Left renal cortex interstitium (tissue), 4 donors: ENCODE measurements around the gene SH2B3. TPM values are rescaled to one million over a fixed set of nuclear protein-coding genes. Genes with fewer than 3 reads are reported as not detected.

Experiments used
- DNase-seq, 4 donors: peaks; one replicate each; pipeline ENCODE4 v3.0.0-alpha.2; 2013; ENCODE audit warnings: low read depth in 4 of 4, low spot score in 2 of 4, missing footprints in 1 of 4
- polyA plus RNA-seq, 4 donors: library from polyadenylated mRNA; unstranded; fragments of 120-200 nt; gene quantifications; one replicate each; pipeline ENCODE4 v1.2.1, GENCODE V29; 2013; ENCODE audit not compliant: insufficient read length in 4 of 4

SH2B3 gene
- polyA plus RNA-seq, 4 donors = 16.6 to 19.3 (median 17.8) TPM

GRCh38 chr12:111408116-111408440 is 2.4 kb downstream of the SH2B3 start:
- DNase-seq = no peak

DNA sequence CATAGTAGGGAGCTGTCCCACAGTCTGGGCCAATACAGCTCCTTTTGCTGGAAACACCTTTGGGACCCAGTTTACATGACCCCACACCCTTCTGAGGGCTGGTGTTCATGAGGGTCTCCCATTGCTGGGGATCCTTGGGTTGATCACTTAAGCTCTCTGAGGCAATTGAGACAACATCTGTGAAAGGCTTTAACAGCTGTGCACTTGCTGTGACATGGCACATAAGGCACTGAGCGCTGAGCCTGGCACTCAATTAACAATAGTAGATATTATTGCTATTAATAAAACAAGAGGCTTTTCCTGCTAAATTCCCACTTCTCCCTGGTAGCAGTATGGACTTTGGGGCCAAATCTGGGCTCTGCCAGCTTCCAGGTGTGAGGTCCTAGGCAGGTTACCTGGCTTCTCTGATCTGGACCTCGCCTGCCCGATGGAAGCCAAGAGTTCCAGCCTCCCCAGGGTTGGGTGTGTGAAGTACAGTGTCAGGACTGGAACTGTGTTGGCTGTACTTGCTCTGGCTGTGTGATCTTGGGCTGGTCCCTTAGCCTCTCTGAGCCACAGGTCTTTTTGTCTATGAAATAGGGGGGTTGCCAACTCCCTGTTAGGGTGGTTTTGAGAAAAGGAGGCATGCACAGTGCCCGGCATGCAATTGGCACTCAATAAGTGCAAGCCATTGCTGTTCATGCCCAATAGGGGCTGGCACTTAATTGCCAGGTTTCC is 3.1 kb downstream of the SH2B3 start:
- DNase-seq = no peak

DNA sequence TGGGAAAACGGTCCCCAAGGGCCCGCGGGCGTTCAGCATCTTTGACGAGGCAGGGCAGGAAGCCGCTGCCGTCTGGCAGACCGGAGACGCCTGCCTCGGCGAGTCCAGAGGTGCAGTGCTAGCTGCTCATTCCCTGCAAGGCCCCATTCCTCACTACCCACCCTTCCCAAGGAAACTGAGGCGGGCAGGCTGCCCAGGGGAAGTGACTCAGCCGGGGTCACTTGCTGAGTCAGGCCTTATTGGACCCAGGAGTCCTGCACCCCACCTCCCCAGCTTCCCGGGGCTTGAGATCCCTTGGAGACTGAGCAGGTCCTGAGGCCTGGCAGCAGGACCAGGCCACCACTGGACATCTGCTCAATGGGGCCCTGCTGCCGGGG is 3.7 kb downstream of the SH2B3 start:
- DNase-seq = no peak

DNA sequence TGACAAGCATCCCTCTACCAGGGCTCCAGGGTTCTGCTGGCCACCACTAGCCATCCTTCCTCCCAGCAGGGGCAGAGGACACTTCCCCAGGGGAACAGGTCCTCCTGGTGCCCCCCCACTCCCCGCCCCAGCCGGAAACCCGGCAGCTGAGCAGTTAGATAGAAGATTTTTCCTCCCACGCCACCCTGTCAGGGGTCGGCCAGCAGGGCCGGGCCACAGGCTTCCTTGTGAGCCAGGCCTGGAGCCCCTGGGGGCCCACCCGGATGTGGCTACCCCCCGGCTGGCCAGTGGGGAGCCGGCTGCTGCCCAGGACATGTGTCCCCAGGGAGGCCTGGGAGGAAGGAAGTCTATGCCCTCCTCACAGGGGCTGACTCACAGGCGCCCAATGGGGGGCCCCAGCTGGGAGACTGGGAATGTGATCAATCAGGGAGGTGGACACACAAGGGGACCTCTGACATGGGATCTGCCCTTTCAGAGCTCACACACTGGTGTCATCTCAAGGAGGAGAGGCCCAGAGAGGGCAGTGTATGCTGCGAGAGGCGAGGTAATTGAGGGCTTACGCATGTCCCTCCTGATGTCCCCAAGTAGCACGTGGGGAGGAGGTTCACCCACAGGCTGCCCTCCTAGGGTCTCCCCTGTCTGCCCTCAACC is 4.2 kb downstream of the SH2B3 start:
- DNase-seq = no peak

DNA sequence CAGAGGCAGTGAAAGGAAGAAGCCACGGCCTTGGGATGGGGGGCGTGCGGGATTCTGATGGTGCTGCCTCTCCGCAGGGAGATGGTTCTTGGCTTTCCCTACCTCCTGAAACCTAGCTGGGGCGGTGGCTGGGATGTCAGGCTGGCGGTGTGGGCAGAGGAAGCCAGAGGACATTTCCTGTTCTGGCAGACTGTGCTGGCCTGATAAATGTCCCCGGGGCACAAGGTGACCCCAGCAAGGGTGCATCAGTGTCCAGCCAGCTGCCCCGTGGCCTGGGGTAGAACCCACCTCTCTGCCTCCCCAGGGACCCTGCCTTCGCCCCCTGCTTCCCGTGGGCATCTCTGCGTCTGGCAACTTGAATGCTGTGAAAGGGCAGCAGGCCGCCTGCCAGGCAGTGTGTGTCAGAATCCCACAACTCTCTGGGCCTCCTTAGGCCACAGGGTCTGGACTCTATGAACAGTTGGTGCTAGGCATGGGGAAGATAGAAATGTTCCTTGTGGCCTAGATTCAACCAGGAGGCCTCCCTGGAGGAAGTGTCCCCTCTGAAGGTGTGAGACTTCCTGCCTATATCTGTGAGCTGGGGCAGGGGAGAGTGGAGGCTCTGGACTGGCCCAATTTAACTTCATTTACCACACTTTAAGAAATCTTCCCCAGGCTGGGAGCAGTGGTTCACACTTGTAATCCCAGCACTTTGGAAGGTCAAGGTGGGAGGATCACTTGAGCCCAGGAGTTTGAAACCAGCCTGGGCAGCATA is 4.9 kb downstream of the SH2B3 start:
- DNase-seq = no peak

GRCh38 chr12:111411185-111411764 is 5.6 kb downstream of the SH2B3 start:
- DNase-seq = no peak

DNA sequence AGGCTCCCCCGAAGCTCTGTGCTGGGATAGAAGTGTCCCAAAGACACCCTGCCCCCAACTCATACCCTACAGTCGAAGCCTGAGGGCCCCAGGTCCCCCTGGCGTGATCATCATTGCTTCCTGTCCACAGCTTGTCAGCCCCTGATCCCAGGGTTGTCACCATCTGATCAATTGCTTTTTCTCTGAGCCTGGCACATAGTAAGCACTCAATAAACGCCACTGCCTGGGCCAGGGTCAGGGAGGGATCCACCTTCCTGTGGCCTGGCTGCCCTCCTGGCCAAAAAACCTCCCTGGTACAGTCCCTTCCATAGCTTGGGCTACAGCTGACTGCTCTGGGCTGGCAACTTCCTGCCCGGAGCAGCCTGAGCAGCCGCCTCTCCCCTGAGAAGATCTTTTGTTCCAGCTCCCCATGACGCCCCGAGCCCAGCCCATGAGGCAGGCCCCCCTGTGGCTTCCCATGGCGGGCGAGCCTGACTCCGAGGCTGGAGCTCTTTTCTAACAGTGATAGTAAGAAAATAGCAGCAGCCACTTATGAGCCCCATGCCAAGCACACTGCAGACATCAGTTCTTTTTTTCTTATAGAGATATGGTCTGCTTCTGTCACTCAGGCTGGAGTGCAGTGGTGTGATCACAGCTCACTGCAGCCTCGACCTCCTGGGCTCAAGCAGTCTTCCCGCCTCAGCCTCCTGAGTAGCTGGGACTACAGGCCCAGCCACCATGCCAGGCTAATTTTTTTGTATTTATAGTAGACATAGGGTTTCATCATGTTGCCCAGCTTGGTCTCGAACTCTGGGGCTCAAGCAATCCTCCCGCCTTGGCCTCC is 6.5 kb downstream of the SH2B3 start:
- DNase-seq = no peak

GRCh38 chr12:111412830-111413441 is 7.2 kb downstream of the SH2B3 start:
- DNase-seq = no peak

DNA sequence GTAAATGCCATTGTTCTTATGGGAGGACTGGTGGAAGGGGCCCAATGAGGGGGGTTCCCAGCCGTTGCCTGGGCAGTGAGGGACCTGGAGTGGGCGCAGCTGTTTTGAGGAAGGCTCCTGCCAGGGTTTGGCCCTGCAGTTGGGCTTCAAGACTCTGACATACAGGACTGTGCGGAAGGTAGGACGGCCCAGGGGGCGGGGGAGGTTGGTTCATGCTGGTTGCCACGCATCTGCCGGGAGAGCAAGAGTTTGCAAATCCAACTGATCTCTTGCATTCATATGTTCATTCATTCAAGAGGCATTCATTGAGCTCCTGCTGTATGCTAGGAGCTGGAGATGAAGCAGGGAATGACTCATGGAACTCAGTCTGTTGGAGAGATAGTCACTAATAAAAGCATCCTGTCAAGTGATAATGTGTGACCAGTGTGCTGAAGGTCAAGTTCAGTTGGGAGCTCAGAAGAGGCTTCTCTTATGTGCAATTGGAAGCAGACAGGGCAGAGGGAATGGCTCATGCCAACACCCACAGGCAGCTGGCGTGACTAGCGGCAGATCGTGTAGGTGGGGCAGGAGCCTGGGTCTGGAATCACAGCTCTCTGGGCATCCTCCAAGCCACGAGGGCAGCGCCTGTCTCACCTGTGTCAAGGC is 7.8 kb downstream of the SH2B3 start:
- DNase-seq = no peak

GRCh38 chr12:111414711-111415252 is 9.1 kb downstream of the SH2B3 start:
- no peak for DNase-seq

- no peak for DNase-seq
Observed at GRCh38 chr12:111417290-111417689, 11.6 kb downstream of the SH2B3 start.

- DNase-seq = no peak
Observed at GRCh38 chr12:111417784-111418593, 12.3 kb downstream of the SH2B3 start.

- DNase-seq = no peak
Observed at GRCh38 chr12:111418594-111418880, 12.8 kb downstream of the SH2B3 start.

- no peak for DNase-seq
Observed at GRCh38 chr12:111419784-111420183, 14.1 kb downstream of the SH2B3 start.

- no peak for DNase-seq
Observed at GRCh38 chr12:111420494-111420893, 14.8 kb downstream of the SH2B3 start.

DNA sequence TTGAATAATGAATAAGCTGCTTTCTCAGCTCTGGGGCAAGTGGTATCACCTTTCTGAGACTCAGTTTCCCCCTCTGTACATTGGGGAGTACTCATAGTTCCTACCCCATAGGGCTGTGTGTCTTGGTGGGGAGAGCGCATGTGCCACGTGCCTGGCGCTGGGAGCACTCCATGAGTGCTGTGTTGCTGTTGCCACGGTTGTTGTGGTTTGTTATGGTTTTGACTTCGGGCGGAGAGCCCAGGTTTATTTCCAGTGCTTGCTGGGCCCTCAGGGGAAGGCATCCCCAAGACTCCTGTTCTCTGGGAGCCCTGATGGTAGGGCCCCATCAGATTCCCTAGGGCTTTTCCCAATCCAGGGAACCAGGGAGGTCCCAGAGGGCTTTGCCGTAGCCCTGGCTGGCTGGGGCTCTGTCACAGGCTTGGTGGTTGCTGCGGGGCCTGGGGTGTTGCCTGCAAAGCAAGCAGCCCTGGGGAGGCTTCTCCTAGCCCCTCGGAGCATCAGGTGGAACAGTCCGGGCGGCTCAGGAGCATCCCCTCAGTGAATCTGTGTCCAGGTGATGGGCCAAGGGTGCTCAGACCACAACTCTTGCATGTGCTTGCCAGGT is 18.6 kb downstream of the SH2B3 start:
- no peak for DNase-seq

DNA sequence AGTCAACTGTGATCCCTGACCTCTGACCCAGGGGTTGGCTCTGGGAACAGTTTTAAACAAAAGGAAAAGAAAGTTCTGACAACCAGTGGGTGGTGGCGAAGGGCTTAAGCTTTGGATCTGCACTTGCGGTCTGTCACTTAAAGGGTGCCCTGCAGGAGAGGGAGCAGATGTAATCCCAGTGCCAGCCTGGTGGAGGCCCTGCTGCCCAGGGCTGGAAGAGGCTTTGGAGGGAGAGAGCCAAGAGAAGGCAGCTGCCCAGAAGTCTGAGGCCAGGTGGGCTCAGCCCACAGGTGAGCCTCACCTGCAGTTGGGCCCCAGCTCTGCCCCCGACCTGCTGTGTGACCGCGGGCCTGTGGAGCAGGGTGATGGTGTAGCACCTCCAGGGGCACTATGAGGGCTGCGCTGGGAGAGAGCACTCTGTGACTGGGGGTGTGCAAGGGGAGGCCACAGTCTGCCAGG is 19.1 kb downstream of the SH2B3 start:
- DNase-seq = no peak

DNA sequence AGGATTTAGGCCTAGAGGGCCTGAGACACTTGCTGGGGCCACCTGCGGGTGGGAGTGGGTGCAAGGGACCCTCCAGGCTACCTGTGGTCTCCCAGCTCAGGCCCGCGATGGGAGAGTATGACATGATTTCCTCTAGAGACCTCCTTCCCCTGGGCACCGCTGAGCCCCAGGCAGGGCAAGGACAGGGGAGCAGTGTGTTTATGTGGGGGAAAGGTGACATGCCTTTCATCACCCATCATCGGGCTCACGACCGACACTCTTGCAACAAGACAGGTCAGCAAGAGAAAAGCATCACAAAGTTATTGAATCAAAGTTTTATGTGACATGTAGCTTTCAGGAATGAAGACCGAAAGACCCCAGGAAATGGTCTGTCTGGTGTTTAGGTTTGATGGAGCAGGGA is 19.9 kb downstream of the SH2B3 start:
- no peak for DNase-seq
